Ectodermal cell (in vitro differentiated cells): Measurements from ENCODE around the gene PFKM.
"Not testable (repeated sequence)": the region's sequence is repeated elsewhere in the genome, so short reads cannot be mapped to it uniquely, and the experiment has no call there.

Experiments used
- H3K27ac ChIP-seq: 2 replicates; pipeline ENCODE4 v1.7.0; 2013; ENCODE audit warnings: mild to moderate bottlenecking, low read depth, low read length; ENCODE audit not compliant: insufficient read depth, poor library complexity, severe bottlenecking
- H3K27me3 ChIP-seq: 2 replicates; pipeline ENCODE4 v1.7.0; 2013; ENCODE audit warnings: mild to moderate bottlenecking, low read length; ENCODE audit not compliant: insufficient read depth, control insufficient read depth, poor library complexity, severe bottlenecking
- H3K36me3 ChIP-seq: one replicate; pipeline ENCODE4 v1.7.0; 2013; ENCODE audit warnings: low read length; ENCODE audit not compliant: control insufficient read depth, insufficient read depth
- H3K4me1 ChIP-seq: one replicate; pipeline ENCODE4 v1.7.0; 2013; ENCODE audit warnings: low read length; ENCODE audit not compliant: control insufficient read depth, insufficient read depth
- H3K4me3 ChIP-seq: 2 replicates; pipeline ENCODE4 v1.7.0; 2013; ENCODE audit warnings: low read depth, low read length, control low read depth; ENCODE audit not compliant: insufficient read depth
- H3K9me3 ChIP-seq: 2 replicates; pipeline ENCODE4 v1.7.0; 2013; ENCODE audit warnings: mild to moderate bottlenecking, low read length, moderate library complexity; ENCODE audit not compliant: control insufficient read depth
- WGBS, 2 experiments: methylation state at CpG; one replicate each; pipeline ENCODE4 v1.1.7; 2013; ENCODE audit warnings: missing lambda C conversion rate in 2 of 2; 5-methylcytosine and 5-hydroxymethylcytosine counted together

Gene PFKM

DNA sequence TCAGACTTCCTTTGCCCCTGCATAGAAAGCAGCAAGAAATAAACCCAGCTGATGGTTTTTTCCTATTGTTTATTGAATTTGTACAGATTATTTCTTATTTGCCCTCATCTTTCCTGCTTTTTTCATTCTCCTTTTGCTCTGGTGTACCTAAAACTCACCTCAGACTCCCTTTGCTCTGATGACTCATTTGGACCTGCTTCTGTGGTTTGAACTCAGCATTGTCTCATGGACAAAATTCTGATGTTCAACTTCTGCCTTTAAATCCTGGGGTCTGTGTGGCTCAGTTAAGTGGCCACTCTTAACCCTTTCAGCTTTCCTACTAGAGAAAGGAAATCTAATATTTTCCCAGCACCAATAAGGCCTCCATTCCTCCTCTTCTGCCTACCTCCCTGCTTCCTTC lies 9.7 kb upstream of the PFKM start:
- Histone ChIP-seq H3K27ac (no peak overlapping the region), H3K4me1 (peaks cover 3% of the 10 kb centered on the region), H3K9me3 (no peaks in the 10 kb centered on the region), H3K27me3 (peaks cover 32% of the 10 kb centered on the region), H3K4me3 (no peak overlapping the region), H3K36me3 (no peaks in the 10 kb centered on the region)

DNA sequence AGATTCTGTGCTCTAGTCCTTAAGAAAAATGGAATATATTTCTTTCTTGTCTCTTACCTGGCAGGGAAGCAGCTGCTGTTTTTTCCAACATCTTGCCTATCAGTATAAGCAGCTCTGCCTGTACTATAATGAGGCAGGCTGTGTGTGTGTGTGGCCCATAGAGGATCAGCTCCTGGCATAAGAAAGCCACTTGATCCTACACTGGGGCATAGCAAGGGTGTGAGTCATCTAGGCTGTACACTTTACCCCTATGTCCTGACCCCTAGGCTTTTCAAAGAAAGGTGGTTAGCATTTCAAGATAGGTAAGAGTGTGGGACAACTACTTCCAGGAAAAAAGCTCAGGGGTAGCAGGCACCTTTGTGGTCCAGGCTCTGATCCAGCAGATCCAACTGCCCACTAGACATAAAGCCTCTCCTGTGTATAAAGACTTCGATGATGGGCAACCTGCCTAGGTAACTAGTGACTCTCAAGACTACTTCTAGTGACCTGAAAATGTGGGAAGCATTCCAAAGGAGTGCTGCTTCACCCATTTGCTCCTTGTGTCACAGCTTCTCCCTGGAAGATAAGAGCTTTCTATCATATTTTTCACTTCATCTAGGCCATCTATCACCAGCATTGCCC lies 8.4 kb upstream of the PFKM start:
- Histone ChIP-seq H3K27me3 (peaks cover 32% of the 10 kb centered on the region), H3K4me3 (no peak overlapping the region), H3K36me3 (no peaks in the 10 kb centered on the region), H3K9me3 (no peaks in the 10 kb centered on the region), H3K27ac (no peak overlapping the region), H3K4me1 (no peaks in the 10 kb centered on the region)
- WGBS, 2 experiments, result 81 to 83% methylated on average over 1 of the region's 1 CpG

DNA sequence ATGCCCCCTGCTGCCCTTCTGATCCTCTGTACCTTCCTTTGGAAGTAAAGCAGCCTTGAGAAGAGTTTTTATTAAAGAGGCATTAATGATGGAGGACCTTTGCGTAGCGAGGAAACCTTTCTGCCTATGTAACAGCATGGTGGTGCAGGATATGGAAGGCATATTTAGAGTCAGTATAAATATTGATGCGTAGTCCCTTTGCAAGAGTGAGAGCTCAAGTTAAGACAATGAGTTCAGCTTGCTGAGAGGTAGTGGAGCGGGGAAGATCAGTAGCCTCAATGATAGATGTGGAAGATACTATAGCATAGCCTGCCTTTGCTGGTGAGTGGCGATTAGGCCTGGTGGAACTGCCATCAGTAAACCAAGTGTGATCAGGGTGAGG lies 7.9 kb upstream of the PFKM start:
- WGBS, 2 experiments, result 95% methylated on average over 5 of the region's 5 CpGs
- H3K4me1 ChIP-seq, result not testable (repeated sequence)

DNA sequence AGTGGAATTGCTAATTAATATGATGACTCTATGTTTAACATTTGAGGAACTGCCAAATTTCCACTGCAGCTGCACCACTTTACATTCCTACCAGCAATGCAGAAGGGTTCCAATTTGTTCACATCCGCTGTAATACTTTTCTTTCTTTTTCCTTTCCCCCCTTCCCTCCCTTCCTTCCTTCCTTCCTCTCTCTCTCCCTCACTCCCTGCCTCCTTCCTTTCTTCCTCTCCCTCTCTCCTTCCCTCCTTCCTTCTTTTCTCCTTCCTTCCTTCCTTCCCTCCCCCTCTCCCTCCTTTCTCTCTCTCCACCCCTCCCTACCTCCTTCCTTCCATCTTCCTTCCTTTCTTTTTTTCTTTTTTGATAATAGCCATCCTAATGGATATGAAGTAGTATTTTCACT lies 3.2 kb upstream of the PFKM start:
- Histone ChIP-seq H3K36me3 (no peaks in the 10 kb centered on the region), H3K4me1 (peaks cover 8% of the 10 kb centered on the region), H3K9me3 (no peaks in the 10 kb centered on the region), H3K4me3 (no peak overlapping the region), H3K27ac (no peak overlapping the region), H3K27me3 (no peaks in the 10 kb centered on the region)
- 87 to 96% methylated on average over 1 of the region's 1 CpG for WGBS, 2 experiments

More for the DNA sequence above, 7.9 kb upstream of the PFKM start:
- H3K27ac ChIP-seq, H3K9me3 ChIP-seq, H3K36me3 ChIP-seq, H3K4me3 ChIP-seq: not testable (repeated sequence)
- peaks cover 32% of the 10 kb centered on the region for H3K27me3 ChIP-seq

DNA sequence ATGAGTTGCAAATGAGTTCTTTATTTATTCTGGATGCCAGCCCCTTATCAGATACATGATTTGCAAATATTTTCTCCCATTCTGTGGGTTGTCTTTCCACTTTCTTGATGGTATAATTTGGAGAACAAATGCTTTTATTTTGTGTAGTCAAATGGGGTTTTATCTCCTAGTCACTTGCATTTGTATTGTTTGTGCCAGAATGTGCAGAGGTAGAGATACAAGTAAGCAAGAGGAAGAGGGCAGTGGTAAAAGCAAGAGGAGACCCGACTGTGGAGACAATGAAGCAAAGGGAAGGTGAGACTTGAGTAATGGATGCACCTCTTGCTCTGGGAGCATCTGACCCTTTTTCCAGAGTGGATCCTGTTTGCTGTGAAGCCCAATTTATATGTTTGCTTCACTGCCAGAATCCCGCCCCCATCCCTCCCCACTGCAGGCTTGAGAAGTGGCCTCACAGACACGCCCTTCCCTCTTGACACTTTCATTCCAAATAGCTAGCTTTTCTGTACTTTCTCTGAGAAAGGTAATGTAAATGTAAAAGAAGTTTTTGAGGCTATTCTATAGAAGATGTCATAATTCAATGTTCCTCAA lies 786 bp upstream of the PFKM start:
- H3K36me3 ChIP-seq, result peaks cover 5% of the 10 kb centered on the region
- peak overlapping the region; percentile 56 for H3K27ac ChIP-seq
- no peak overlapping the region for H3K4me3 ChIP-seq
- H3K9me3 ChIP-seq, result no peaks in the 10 kb centered on the region
- no peaks in the 10 kb centered on the region for H3K27me3 ChIP-seq
- H3K4me1 ChIP-seq, result peaks cover 16% of the 10 kb centered on the region
- 65 to 74% methylated on average over 2 to 3 of the region's 3 CpGs for WGBS, 2 experiments

DNA sequence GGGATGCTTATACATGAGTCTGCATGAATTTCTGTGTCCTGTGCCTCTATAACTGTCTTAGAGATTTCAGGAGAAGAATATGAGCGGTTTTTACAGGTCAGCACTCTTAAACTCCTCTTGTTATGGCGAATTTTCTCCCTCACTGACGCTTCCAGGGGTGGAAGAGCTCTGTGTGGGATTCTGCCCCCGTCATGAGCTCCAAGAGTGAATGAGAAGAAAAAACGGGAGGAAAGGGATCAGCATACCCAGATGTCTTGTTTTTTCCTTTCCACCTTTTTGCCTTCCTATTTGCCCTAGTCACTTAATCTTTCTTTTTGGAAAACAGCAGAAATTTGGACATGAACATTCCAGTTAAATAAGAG lies 651 bp downstream of the PFKM start:
- H3K4me1 ChIP-seq, result peaks cover 16% of the 10 kb centered on the region
- no peaks in the 10 kb centered on the region for H3K9me3 ChIP-seq
- 2 to 4% methylated on average over 5 of the region's 5 CpGs for WGBS, 2 experiments
- peak overlapping the region; percentile 66 for H3K4me3 ChIP-seq
- peaks cover 15% of the 10 kb centered on the region for H3K36me3 ChIP-seq
- no peaks in the 10 kb centered on the region for H3K27me3 ChIP-seq
- H3K27ac ChIP-seq, result peak overlapping the region; percentile 91

DNA sequence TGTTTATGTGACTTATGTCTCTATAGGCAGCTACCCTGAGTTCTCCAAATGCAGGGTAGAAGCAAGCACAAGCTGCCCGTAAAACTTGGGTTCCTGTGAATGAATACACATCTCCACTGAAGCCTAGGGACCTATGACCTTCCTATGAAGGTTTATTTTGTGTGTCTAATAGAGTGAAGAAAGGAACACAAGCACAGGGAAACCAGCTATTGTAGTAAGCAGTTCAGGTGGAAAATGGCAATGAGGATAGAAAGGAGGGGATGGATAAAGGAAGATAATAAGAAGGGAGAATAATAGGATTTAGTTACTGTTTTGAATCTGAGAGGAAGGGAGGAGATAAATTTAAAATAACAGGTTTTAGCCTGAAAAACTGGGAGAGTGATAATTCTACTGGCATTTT lies 2.4 kb downstream of the PFKM start:
- Histone ChIP-seq H3K4me3 (no peak overlapping the region), H3K27ac (no peak overlapping the region), H3K36me3 (peaks cover 23% of the 10 kb centered on the region), H3K27me3 (no peaks in the 10 kb centered on the region), H3K4me1 (peaks cover 16% of the 10 kb centered on the region), H3K9me3 (no peaks in the 10 kb centered on the region)
- WGBS, 2 experiments, result 61 to 67% methylated on average over 1 of the region's 1 CpG

DNA sequence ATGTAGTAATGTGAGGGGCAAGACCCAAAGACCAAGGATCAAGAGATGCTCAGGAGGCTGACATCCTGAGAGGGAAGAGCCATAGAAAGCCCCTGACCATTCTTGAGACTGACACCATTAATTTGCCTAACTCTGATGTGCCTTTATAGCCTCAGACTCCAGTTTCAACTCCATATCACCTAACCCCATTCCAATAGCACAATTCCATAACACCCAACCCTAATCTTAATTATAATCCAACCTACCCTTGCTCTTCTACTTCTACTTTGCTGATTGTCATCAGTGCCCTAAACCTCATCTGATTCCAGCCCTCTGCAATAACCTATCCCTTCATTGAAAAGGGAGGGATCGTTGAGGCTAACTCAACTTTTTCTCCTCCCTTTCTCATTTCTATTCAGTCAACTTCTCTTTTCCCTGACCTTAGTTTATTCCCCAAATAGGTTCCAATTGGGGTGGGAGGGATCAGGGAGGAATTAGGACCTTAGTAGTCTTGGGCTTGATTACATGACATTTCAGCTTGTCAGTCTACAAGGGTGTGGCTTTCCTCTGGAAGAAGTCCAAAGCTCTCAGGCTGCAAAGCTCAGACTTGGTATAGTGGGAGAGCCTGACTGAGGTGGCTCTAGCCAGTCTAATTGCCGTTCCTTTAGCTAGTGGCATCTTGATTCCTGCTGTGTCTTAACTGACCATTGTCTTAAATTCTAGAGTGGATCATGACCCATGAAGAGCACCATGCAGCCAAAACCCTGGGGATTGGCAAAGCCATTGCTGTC lies 3.1 kb downstream of the PFKM start:
- Histone ChIP-seq H3K27ac (no peak overlapping the region), H3K36me3 (peaks cover 23% of the 10 kb centered on the region), H3K9me3 (no peaks in the 10 kb centered on the region), H3K4me3 (no peak overlapping the region), H3K4me1 (peaks cover 16% of the 10 kb centered on the region), H3K27me3 (no peaks in the 10 kb centered on the region)
- 88 to 93% methylated on average over 2 of the region's 2 CpGs for WGBS, 2 experiments

DNA sequence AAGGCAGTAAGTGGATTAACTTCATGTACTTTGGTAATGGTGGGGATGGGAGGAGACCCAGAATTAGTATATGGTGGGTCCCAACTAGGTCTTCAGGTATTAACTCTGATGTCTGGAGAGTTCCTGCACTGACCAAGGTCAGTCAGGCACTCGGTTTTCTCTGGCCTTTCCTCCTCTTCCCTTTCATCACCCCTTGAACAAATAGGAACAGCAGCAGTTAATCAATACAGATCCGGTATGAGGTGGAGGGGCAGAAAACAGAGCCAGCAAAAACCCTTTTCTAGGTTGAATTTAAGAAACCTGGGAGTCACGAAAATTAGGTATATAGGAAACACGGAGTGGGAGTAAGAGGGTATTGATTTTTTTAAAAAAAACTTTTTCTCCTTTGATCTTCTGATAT lies 4.0 kb downstream of the PFKM start:
- Histone ChIP-seq H3K27ac (no peak overlapping the region), H3K4me3 (no peak overlapping the region), H3K4me1 (peaks cover 16% of the 10 kb centered on the region), H3K27me3 (no peaks in the 10 kb centered on the region), H3K9me3 (no peaks in the 10 kb centered on the region), H3K36me3 (peaks cover 29% of the 10 kb centered on the region)
- 91 to 93% methylated on average over 4 of the region's 4 CpGs for WGBS, 2 experiments

DNA sequence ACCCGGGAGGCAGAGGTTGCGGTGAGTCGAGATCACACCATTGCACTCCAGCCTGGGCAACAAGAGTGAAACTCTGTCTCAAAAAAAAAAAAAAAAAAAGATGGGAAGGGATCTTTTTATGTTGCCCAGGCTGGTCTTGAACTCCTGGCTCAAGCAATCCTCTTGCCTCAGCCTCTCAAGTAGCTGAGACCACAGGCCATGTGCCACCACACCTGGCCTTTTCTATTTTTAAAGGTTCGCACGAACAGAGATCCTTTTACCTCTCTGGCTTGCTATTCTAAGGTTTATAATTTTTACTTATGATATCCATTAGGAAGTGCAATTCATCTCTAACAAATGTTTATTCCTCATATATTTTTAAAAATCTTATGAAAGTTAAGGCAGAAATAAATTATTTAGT lies 6.4 kb downstream of the PFKM start:
- peaks cover 46% of the 10 kb centered on the region for H3K36me3 ChIP-seq

More for the DNA sequence above, 6.4 kb downstream of the PFKM start:
- H3K9me3 ChIP-seq, H3K4me3 ChIP-seq, H3K27me3 ChIP-seq, H3K27ac ChIP-seq, H3K4me1 ChIP-seq: not testable (repeated sequence)
- 92 to 93% methylated on average over 3 to 4 of the region's 5 CpGs for WGBS, 2 experiments
